HepG2 (cell line): ENCODE measurements around the gene NDRG2. TPM values are rescaled to one million over a fixed set of nuclear protein-coding genes. Genes with fewer than 3 reads are reported as not detected.

Experiments
- AHDC1 ChIP-seq: sonication (generic); formaldehyde crosslinking; IDR thresholded peaks from 2 replicates; pipeline ENCODE4 v1.5.1; 2020; ENCODE audit warnings: mild to moderate bottlenecking, missing genetic modification reagents, borderline replicate concordance
- BCL6 ChIP-seq: IDR thresholded peaks from 2 replicates; pipeline ENCODE4 v1.6.1; 2016; ENCODE audit warnings: missing genetic modification reagents, missing compliant biosample characterization
- EHMT2 ChIP-seq: fragments of 200-600 bp; sonication (generic); IDR thresholded peaks from 2 replicates; pipeline ENCODE4 v1.7.0; 2017; ENCODE audit warnings: antibody characterized with exemption, low read depth, low read length, borderline replicate concordance
- HOXD1 ChIP-seq: sonication (generic); formaldehyde crosslinking; IDR thresholded peaks from 2 replicates; pipeline ENCODE4 v1.5.0; 2020; ENCODE audit warnings: missing genetic modification reagents
- KDM5B ChIP-seq: sonication (generic); formaldehyde crosslinking; IDR thresholded peaks from 2 replicates; pipeline ENCODE4 v1.4.0; 2020; ENCODE audit warnings: missing genetic modification reagents, mild to moderate bottlenecking, borderline replicate concordance
- KMT2B ChIP-seq: IDR thresholded peaks from 2 replicates; pipeline ENCODE4 v1.6.1; 2016; ENCODE audit warnings: missing genetic modification reagents, missing compliant biosample characterization
- MEF2D ChIP-seq: sonication (generic); formaldehyde crosslinking; IDR thresholded peaks from 2 replicates; pipeline ENCODE4 v1.5.1; 2020; ENCODE audit warnings: mild to moderate bottlenecking, missing genetic modification reagents
- PITX1 ChIP-seq: sonication (generic); formaldehyde crosslinking; IDR thresholded peaks from 2 replicates; pipeline ENCODE4 v1.5.1; 2020; ENCODE audit warnings: mild to moderate bottlenecking, missing genetic modification reagents
- SALL2 ChIP-seq: sonication (generic); formaldehyde crosslinking; IDR thresholded peaks from 2 replicates; pipeline ENCODE4 v1.8.1; 2023; ENCODE audit warnings: mild to moderate bottlenecking, missing genetic modification reagents, inconsistent platforms
- SMAD9 ChIP-seq: sonication (generic); formaldehyde crosslinking; IDR thresholded peaks from 2 replicates; pipeline ENCODE4 v1.5.1; 2020; ENCODE audit warnings: mild to moderate bottlenecking, missing genetic modification reagents
- SPEN ChIP-seq: sonication (generic); formaldehyde crosslinking; IDR thresholded peaks from 2 replicates; pipeline ENCODE4 v1.5.1; 2020; ENCODE audit warnings: low read depth, mild to moderate bottlenecking, missing genetic modification reagents
- YY1 ChIP-seq: IDR thresholded peaks from 2 replicates; pipeline ENCODE4 v1.6.1; 2011; ENCODE audit warnings: low read length, low read depth, moderate library complexity, mild to moderate bottlenecking; ENCODE audit not compliant: insufficient read depth, insufficient replicate concordance
- ZBTB25 ChIP-seq: IDR thresholded peaks from 2 replicates; pipeline ENCODE4 v1.6.1; 2018; ENCODE audit warnings: missing genetic modification reagents
- ZBTB43 ChIP-seq: sonication (generic); formaldehyde crosslinking; conservative IDR thresholded peaks from 2 replicates; pipeline ENCODE4 v1.4.0; 2020; ENCODE audit warnings: missing genetic modification reagents
- ZFP1 ChIP-seq: IDR thresholded peaks from 2 replicates; pipeline ENCODE4 v1.6.1; 2016
- ZNF12 ChIP-seq: sonication (generic); formaldehyde crosslinking; IDR thresholded peaks from 2 replicates; pipeline ENCODE4 v1.5.0; 2020; ENCODE audit warnings: missing genetic modification reagents
- ZNF333 ChIP-seq: sonication (generic); formaldehyde crosslinking; IDR thresholded peaks from 2 replicates; pipeline ENCODE4 v1.4.0; 2020; ENCODE audit warnings: mild to moderate bottlenecking, missing genetic modification reagents, borderline replicate concordance
- ZNF414 ChIP-seq: sonication (generic); formaldehyde crosslinking; IDR thresholded peaks from 2 replicates; pipeline ENCODE4 v1.5.0; 2020; ENCODE audit warnings: missing genetic modification reagents
- ZNF430 ChIP-seq: sonication (generic); formaldehyde crosslinking; IDR thresholded peaks from 2 replicates; pipeline ENCODE4 v1.9.0; 2021; ENCODE audit warnings: mild to moderate bottlenecking, missing genetic modification reagents
- ZNF496 ChIP-seq: sonication (generic); formaldehyde crosslinking; IDR thresholded peaks from 2 replicates; pipeline ENCODE4 v1.8.1; 2023; ENCODE audit warnings: mild to moderate bottlenecking, moderate library complexity, missing genetic modification reagents; ENCODE audit not compliant: insufficient replicate concordance
- ZNF501 ChIP-seq: sonication (generic); formaldehyde crosslinking; IDR thresholded peaks from 2 replicates; pipeline ENCODE4 v1.5.1; 2020; ENCODE audit warnings: mild to moderate bottlenecking, moderate library complexity, missing genetic modification reagents
- ZNF772 ChIP-seq: sonication (generic); formaldehyde crosslinking; IDR thresholded peaks from 2 replicates; pipeline ENCODE4 v1.5.0; 2020; ENCODE audit warnings: mild to moderate bottlenecking, missing genetic modification reagents
- polyA plus RNA-seq, 8 experiments: library from polyadenylated mRNA; depleted of rRNA in 3 of 8; stranded (reverse) in 7 of 8; unstranded in 1 of 8; fragments of >200 nt; fragmentation: Illumina TruSeq in 4 of 8; extraction: Trizol in 4 of 8; gene quantifications; 2 replicates each; pipeline versions ENCODE4 v1.2.1 to v1.2.3, GENCODE V29; 2011 to 2016; ENCODE audit warnings: low read depth in 4 of 8, missing spikeins in 1 of 8, mixed read lengths in 1 of 8; ENCODE audit not compliant: insufficient read depth in 1 of 8
- total RNA-seq, 5 experiments: library from RNA; depleted of rRNA; stranded (reverse); fragments of >200 nt; fragmentation: Illumina TruSeq; extraction: Trizol; gene quantifications; 2 replicates each; pipeline ENCODE4 v1.2.3, GENCODE V29; 2016; ENCODE audit warnings: low read depth in 1 of 5

The NDRG2 gene
- total and polyA plus RNA-seq, 2 of the 13 experiments (the other 11 are each of a cell fraction or from before 2014, with no cell fraction given), result 27.2 to 189 TPM

- no peak for TF ChIP-seq YY1
- TF ChIP-seq ZBTB25 (CRISPR knock-in tag), result no peak
- TF ChIP-seq PITX1 (CRISPR knock-in tag), result 0 out of 2 replicates have a peak, but pooled peaks have one; percentile 11
- TF ChIP-seq BCL6 (CRISPR knock-in tag), result peak; percentile 63
- peak; percentile 30; the same call in 1 of the 2 replicates for TF ChIP-seq ZNF501 (CRISPR knock-in tag)
- TF ChIP-seq ZFP1, result peak; percentile 53; the same call in 1 of the 2 replicates
- no peak for TF ChIP-seq SMAD9 (CRISPR knock-in tag)
- TF ChIP-seq KMT2B (CRISPR knock-in tag), result no peak
- TF ChIP-seq ZNF414, result 0 out of 2 replicates have a peak, but pooled peaks have one; percentile 29
- no peak for TF ChIP-seq SALL2 (CRISPR knock-in tag)
- no peak for TF ChIP-seq ZNF496 (CRISPR knock-in tag)
- peak; percentile 91 for TF ChIP-seq ZNF12 (CRISPR knock-in tag)
- TF ChIP-seq EHMT2, result peak; percentile 94
- no peak for TF ChIP-seq ZNF772 (CRISPR knock-in tag)
- TF ChIP-seq ZNF333 (CRISPR knock-in tag), result no peak; the same call in 1 of the 2 replicates
- TF ChIP-seq ZNF430 (CRISPR knock-in tag), result peak; percentile 62; the same call in 1 of the 2 replicates
- peak; percentile 80 for TF ChIP-seq SPEN
- 0 out of 2 replicates have a peak, but pooled peaks have one; percentile 14 for TF ChIP-seq MEF2D (CRISPR knock-in tag)
- peak; percentile 61; the same call in 1 of the 2 replicates for TF ChIP-seq AHDC1 (CRISPR knock-in tag)
- no peak for TF ChIP-seq KDM5B (CRISPR knock-in tag)
- 0 out of 2 replicates have a peak, but pooled peaks have one; percentile 15 for TF ChIP-seq ZBTB43
- no peak for TF ChIP-seq HOXD1
Measured at GRCh38 chr14:21043974-21044618, 19.2 kb upstream of the NDRG2 start (continued).
